Activated CD4-positive, alpha-beta memory T cell treated with anti-CD3 and anti-CD28 coated beads for 36 hours (primary cell): ENCODE results near the gene SLC35A3. TPM values are rescaled to one million over a fixed set of nuclear protein-coding genes. Genes with fewer than 3 reads are reported as not detected.
A peak's percentile ranks its signal among the peaks of the same experiment; 100 is the strongest.

Experiments used
- CTCF ChIA-PET: fragments of 350-600 bp; sonication (Branson Sonifier 250); formaldehyde crosslinking; loops from one replicate; lab custom pipeline; 2021; ENCODE audit warnings: antibody characterized with exemption, inconsistent platforms; lab: Charles Lee
- POLR2A ChIA-PET: fragments of 350-600 bp; sonication (Branson Sonifier 250); formaldehyde crosslinking; loops from one replicate; lab custom pipeline; 2021; ENCODE audit warnings: antibody characterized with exemption; lab: Charles Lee
- DNase-seq: peaks from one replicate; pipeline ENCODE4 v3.0.0-alpha.2; 2020
- H3K27ac Mint-ChIP-seq: one replicate; pipeline ENCODE4 v1.8.0; 2021; ENCODE audit warnings: mixed read lengths
- H3K27me3 Mint-ChIP-seq: one replicate; pipeline ENCODE4 v1.8.0; 2021; ENCODE audit warnings: mixed read lengths
- H3K36me3 Mint-ChIP-seq: one replicate; pipeline ENCODE4 v1.8.0; 2021; ENCODE audit warnings: mixed read lengths
- H3K4me1 Mint-ChIP-seq: one replicate; pipeline ENCODE4 v1.8.0; 2021; ENCODE audit warnings: low read depth, mixed read lengths
- H3K4me3 Mint-ChIP-seq: one replicate; pipeline ENCODE4 v1.8.0; 2021; ENCODE audit warnings: mild to moderate bottlenecking, mixed read lengths
- H3K9me3 Mint-ChIP-seq: one replicate; pipeline ENCODE4 v1.8.0; 2021; ENCODE audit warnings: mixed read lengths
- intact Hi-C: fragments of 100-400 bp; cut with micrococcal nuclease; formaldehyde crosslinking; loops from one replicate; pipeline ENCODE4 v1.15.1; 2023
- total RNA-seq, 2 experiments: library from RNA; stranded (reverse); gene quantifications; one replicate each; pipeline ENCODE4 v1.2.3, GENCODE V29; 2021

Gene SLC35A3
- total RNA-seq: 10 to 100 TPM; 16.5 to 18.3 TPM

DNA sequence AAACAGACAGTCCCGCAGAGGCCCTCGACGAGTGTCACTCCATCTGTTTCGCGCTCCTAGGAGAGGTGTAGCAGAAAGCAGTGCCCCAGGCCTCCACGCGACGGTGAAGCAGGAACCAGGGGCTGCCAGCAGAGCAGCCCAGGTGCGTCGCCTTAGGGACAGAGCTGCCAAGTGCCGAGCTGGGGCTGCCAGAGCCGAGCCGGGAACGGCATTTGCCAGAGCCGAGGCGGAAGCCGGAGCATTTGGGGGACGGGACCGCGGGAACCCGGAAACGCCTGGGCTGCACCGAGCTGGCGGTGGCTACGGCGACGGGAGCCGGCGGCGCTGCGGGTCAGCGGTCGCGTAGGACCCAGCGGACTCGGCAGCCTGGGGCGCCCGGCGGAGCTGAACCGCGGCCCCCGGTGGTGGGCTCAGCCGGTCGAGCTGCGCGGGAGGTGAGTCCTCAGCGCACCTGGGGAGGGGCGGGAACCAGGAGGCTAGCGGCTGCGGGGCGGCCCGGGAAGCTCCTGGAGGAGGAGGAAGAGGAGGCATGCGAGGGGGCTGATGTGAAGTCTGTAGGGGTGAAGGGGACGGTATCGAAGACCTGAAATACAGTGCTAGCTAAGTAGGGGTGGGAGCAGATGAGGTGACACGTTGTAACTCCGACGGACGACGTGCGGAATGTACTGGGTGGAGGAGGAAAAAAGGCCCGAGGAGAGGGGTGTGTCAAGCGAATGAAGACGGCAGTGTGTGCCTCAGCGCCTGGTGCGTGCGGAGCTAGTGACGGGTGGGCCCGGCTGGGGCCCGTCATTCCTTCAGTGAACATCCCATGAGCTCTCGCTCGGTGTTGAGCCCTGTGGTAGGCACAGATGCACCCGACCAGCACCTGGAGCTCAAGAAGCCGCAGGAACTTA lies at the start of gene SLC35A3:
Gene SLC35A3, plus strand, starts transcription at position 268 of the 893 bp plus-strand sequence. CDS start 23,559 bp downstream, outside the sequence.
- Mint-ChIP-seq H3K27me3 (no peaks in the 10 kb centered on the region), H3K27ac (peak within 1 kb of the TSS; percentile 88), H3K4me1 (peaks cover 18% of the 10 kb centered on the region), H3K36me3 (no peaks in the 10 kb centered on the region), H3K9me3 (no peaks in the 10 kb centered on the region), H3K4me3 (peak within 1 kb of the TSS; percentile 100)
- peak; percentile 88 for DNase-seq
- intact Hi-C loops: loop anchor here (1.0 to 10.0 kb wide), 6 partner anchors 67 to 485 kb away; partner anchors contain the start of genes AGL, CDC14A and TRMT13
- ChIA-PET CTCF (interaction anchor here (0.7 to 1.4 kb wide), 5 partner anchors 33 to 493 kb away, joined by 3 to 7 read pairs (median 3); a partner anchor contains a TSS), POLR2A (interaction anchor here (1.3 to 1.6 kb wide), 5 partner anchors 28 to 163 kb away, joined by 3 to 12 read pairs (median 3); partner anchors contain the start of gene TRMT13)

DNA sequence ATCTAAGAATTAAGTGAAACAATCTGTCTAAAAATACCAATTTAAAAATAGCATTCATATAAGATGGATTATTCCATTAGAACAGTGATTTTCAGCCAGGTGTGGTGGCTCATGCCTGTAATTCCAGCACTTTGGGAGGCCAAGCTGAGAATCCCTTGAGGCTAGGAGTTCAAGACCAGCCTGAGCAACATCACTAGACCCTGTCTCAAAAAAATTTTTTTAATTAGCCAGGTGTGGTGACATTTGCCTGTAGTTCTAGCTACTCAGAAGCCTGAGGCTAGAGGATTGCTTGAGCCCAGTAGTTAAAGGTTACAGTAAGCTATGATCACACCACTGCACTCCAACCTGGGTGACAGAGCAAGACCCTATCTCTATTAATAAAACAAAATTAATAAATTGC lies 35.0 kb upstream of the SLC35A3 start:
- ChIA-PET POLR2A (no interaction called here), CTCF (no interaction called here)
- Mint-ChIP-seq H3K9me3 (no peaks in the 10 kb centered on the region), H3K36me3 (no peaks in the 10 kb centered on the region), H3K27me3 (peaks cover 7% of the 10 kb centered on the region), H3K27ac (no peak overlapping the region), H3K4me3 (no peak overlapping the region), H3K4me1 (no peaks in the 10 kb centered on the region)
- intact Hi-C loops: no loop called here
- DNase-seq: no peak

DNA sequence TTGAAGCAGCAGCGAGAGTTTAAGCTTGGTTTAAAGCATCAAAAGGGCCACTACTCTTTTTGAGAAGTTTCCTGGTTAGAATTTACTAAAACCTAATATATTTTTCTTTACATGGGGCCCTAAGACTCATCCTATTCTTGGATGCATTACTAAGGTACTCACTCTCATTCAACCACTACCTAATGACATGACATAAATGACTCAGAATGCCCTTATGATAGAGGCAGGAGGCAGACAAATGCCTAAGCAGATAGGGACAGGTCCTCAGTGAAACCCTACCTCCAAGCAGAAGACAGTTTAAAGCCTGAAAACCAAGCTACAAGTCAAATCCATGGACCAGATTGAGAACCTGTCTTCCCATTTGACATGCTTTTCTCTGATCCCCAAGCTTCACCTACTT lies 34.3 kb upstream of the SLC35A3 start:
- Mint-ChIP-seq H3K36me3 (no peaks in the 10 kb centered on the region), H3K4me1 (no peaks in the 10 kb centered on the region), H3K27me3 (peaks cover 7% of the 10 kb centered on the region), H3K4me3 (no peak overlapping the region), H3K9me3 (no peaks in the 10 kb centered on the region), H3K27ac (no peak overlapping the region)
- intact Hi-C loops: no loop called here
- no peak for DNase-seq
- ChIA-PET CTCF (no interaction called here), POLR2A (no interaction called here)

DNA sequence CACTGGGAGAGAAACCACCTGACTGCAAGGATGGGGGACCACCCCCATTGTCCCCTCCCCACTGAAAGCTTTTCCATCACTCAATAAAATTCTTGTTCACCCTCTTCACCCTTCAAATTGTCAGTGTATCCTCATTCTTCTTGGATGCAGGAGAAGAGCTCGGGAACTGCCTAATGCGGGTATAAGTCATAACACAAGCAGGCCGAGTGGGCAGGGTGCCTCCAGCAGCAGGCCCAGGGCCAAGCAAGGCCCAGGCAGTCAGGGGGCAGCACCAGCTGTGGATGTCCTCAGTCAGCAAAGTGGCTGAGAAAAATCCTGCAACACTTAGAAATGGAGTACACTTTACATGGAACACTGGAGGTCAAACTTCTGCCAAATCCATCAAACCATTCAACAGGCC lies 33.7 kb upstream of the SLC35A3 start:
- H3K9me3 Mint-ChIP-seq: no peaks in the 10 kb centered on the region
- H3K4me1 Mint-ChIP-seq: no peaks in the 10 kb centered on the region
- no peaks in the 10 kb centered on the region for H3K36me3 Mint-ChIP-seq
- no peak overlapping the region for H3K4me3 Mint-ChIP-seq
- ChIA-PET CTCF (no interaction called here), POLR2A (interaction anchor here (0.7 kb wide), 1 partner anchor 62 kb away, joined by 3 read pairs; no protein-coding TSS in a partner anchor)
- DNase-seq: no peak
- H3K27ac Mint-ChIP-seq: no peak overlapping the region
- peaks cover 7% of the 10 kb centered on the region for H3K27me3 Mint-ChIP-seq
- intact Hi-C loops: no loop called here

DNA sequence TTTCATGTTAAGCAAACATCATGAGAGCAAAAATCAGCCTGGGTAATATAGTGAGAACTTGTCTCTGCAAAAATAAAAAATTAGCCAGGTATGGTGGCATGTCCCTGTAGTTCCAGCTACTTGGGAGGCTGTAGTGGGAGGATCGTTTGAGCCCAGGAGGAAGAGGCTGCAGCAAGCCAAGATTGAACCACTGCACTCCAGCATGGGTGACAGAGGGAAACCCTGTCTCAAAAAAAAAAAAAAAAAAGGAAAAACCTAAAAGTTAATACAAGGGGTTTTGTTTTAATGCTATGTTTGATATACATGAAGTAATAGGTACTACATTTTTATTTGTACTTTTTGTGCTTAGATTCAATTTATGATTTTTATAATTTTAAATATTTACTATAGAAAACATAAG lies 27.1 kb upstream of the SLC35A3 start:
- intact Hi-C loops: no loop called here
- no peaks in the 10 kb centered on the region for H3K4me1 Mint-ChIP-seq
- no peak overlapping the region for H3K4me3 Mint-ChIP-seq
- no peak for DNase-seq
- ChIA-PET CTCF (no interaction called here), POLR2A (no interaction called here)
- no peaks in the 10 kb centered on the region for H3K9me3 Mint-ChIP-seq
- H3K36me3 Mint-ChIP-seq: no peaks in the 10 kb centered on the region
- no peak overlapping the region for H3K27ac Mint-ChIP-seq
- no peaks in the 10 kb centered on the region for H3K27me3 Mint-ChIP-seq

DNA sequence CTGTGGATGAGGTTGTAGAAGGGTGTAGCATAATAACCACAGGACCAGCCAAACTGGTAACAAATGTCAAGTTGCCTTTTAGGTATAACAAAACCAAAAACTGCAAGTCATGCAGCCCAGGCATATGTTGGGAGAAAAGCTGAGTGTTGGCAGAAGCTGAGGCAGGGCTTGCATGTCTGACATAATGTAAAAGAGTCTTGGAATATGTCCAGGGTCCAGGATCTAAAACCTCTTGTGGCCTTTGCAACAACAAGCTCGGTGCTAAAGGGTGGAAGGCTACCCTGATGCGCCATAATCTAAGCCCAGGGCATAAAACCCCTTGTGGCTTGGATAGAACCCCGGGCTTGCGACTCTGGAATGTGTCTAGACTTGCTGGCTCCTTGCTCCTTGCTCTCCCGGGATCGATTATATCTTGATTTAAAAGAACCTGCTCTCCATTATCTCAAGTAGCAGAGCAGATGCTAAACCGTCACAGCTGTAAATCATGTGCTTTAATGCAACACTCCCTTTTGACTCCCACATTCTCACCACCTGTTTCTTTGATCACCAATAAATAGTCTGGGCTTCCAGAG lies 26.5 kb upstream of the SLC35A3 start:
- H3K4me3 Mint-ChIP-seq: no peak overlapping the region
- no peaks in the 10 kb centered on the region for H3K4me1 Mint-ChIP-seq
- DNase-seq: no peak
- intact Hi-C loops: no loop called here
- ChIA-PET POLR2A (no interaction called here), CTCF (no interaction called here)
- no peaks in the 10 kb centered on the region for H3K27me3 Mint-ChIP-seq
- no peaks in the 10 kb centered on the region for H3K36me3 Mint-ChIP-seq
- no peak overlapping the region for H3K27ac Mint-ChIP-seq
- H3K9me3 Mint-ChIP-seq: no peaks in the 10 kb centered on the region

DNA sequence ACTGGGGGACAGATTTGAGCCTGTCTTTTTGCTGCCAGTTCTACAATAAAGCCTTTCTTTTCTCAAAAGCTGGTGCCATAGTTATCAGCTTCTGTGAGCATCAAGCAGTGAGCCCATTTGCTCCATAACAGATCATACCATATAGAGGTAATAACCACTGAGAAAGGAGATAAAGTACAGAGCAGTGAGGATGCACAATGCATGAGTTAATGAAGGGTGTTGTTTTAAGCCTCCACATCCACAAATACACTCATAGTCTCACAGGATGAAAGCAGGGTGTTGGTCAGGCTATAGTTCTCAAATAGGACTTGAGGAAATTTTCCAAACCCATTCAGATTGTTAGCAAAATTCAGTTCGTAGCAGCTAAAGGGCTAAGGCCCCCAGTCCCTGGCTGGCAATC lies 25.6 kb upstream of the SLC35A3 start:
- no peaks in the 10 kb centered on the region for H3K4me1 Mint-ChIP-seq
- ChIA-PET CTCF (no interaction called here), POLR2A (no interaction called here)
- H3K36me3 Mint-ChIP-seq: no peaks in the 10 kb centered on the region
- intact Hi-C loops: no loop called here
- H3K4me3 Mint-ChIP-seq: no peak overlapping the region
- H3K27ac Mint-ChIP-seq: no peak overlapping the region
- H3K27me3 Mint-ChIP-seq: no peaks in the 10 kb centered on the region
- no peak for DNase-seq
- no peaks in the 10 kb centered on the region for H3K9me3 Mint-ChIP-seq

DNA sequence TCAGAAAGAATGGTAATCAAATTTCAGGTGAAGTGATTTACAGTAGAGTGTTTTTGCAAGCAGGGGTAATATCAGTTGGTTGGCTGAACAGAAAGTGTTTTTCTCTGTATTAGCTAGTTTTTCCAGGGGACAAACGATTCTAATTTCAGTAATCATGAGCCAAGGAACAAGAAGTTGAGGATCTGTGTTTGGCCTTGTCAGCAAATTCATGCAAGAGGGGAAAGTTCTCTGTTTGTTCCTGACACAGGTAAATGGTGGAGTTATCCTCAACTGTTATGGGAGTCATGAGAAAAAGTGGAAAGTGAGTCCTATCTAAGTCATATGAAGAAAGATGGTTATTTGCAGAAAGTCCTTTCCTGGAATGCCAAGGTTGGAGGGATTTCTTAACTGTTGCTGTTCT lies 24.6 kb upstream of the SLC35A3 start:
- DNase-seq: no peak
- Mint-ChIP-seq H3K9me3 (no peaks in the 10 kb centered on the region), H3K27ac (no peak overlapping the region), H3K27me3 (no peaks in the 10 kb centered on the region), H3K4me1 (no peaks in the 10 kb centered on the region), H3K4me3 (no peak overlapping the region), H3K36me3 (no peaks in the 10 kb centered on the region)
- intact Hi-C loops: no loop called here
- POLR2A ChIA-PET: no interaction called here
- CTCF ChIA-PET: no interaction called here

DNA sequence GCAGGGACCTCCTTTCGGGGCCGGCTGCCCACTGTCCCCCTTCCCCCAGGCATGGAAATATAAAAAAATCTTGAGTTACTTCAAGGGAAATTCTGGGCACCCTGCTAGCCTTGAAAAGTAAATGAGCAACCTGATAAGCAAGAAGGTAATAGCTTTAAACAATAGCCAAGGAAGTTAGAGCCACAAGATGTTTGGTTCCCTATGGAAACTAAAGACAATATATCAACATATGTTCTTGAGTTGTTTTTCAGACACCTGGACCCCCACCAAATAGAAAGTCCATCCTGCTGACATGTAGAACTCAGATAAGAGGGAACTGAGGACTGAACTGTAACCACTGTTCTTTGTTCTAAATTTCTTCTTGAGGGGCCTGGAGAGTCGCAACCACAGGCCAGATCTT lies 19.3 kb upstream of the SLC35A3 start:
- intact Hi-C loops: no loop called here
- Mint-ChIP-seq H3K9me3 (no peaks in the 10 kb centered on the region), H3K4me3 (no peak overlapping the region), H3K4me1 (no peaks in the 10 kb centered on the region), H3K27me3 (no peaks in the 10 kb centered on the region), H3K27ac (no peak overlapping the region), H3K36me3 (no peaks in the 10 kb centered on the region)
- no peak for DNase-seq
- ChIA-PET POLR2A (no interaction called here), CTCF (no interaction called here)

DNA sequence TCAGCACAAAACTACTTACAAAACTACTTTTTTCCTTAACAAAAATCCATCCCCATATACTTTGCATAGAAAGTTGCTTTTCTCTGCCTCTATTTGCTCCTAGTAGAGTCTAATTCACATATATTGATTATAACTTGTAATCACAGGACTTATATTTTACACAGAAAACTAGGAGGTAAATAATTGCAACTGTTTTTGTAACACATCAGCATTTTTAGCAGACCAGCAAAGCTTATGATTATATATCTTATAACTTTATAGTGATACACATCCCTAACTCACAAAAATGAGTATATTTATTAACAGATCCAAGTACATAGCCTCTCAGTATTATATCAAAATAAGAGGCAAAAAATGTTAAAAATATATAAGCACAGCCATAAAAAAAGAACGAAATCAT lies 17.3 kb upstream of the SLC35A3 start:
- intact Hi-C loops: no loop called here
- POLR2A ChIA-PET: no interaction called here
- Mint-ChIP-seq H3K36me3 (no peaks in the 10 kb centered on the region), H3K4me1 (no peaks in the 10 kb centered on the region), H3K9me3 (no peaks in the 10 kb centered on the region), H3K27me3 (no peaks in the 10 kb centered on the region), H3K27ac (no peak overlapping the region), H3K4me3 (no peak overlapping the region)
- CTCF ChIA-PET: interaction anchor here (0.6 to 1.1 kb wide), 2 partner anchors 47 to 617 kb away, joined by 3 read pairs; no protein-coding TSS in a partner anchor
- no peak for DNase-seq

DNA sequence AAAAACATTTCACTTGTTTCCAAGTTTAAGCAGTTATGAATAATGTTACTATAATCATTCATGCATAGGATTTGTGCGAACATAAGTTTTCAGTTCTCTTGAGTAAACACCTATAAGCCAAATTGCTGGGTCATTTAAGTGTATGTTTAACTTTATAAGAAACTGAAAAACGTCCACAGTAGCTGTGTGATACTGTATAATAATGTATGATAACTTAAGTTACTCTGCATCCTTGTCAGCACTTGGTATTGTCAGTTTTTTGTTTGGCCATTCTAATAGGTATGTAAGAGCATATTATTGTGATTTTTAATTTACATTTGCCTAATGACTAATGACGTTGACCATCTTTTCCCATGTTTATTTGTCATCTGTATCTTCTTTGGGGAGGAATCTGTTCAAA lies 14.4 kb upstream of the SLC35A3 start:
- intact Hi-C loops: no loop called here
- no peaks in the 10 kb centered on the region for H3K36me3 Mint-ChIP-seq
- H3K4me1 Mint-ChIP-seq: no peaks in the 10 kb centered on the region
- no peaks in the 10 kb centered on the region for H3K27me3 Mint-ChIP-seq
- POLR2A ChIA-PET: no interaction called here
- H3K4me3 Mint-ChIP-seq: no peak overlapping the region
- no peak overlapping the region for H3K27ac Mint-ChIP-seq
- H3K9me3 Mint-ChIP-seq: no peaks in the 10 kb centered on the region
- no peak for DNase-seq
- CTCF ChIA-PET: no interaction called here

DNA sequence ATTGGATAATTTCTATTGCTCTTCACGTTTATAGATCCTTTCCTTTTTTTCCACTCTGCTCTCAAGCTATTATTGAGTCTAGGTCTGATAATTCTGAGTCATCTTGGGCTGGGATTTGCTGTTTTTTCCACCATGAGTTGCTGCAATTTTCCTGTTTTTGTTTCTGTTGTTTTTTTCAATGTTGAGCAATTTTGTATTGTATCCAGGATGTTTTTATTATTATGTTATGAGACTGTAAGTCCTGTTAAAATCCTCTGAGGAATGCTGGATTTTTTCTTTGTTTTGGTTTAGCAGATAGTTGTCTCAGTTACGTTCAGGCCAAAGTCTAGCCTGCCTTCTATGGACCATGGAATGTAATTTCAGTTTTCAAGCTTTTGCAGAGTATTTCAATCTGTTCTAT lies 13.0 kb upstream of the SLC35A3 start:
- ChIA-PET CTCF (no interaction called here), POLR2A (no interaction called here)
- H3K36me3 Mint-ChIP-seq: no peaks in the 10 kb centered on the region
- no peaks in the 10 kb centered on the region for H3K27me3 Mint-ChIP-seq
- no peak for DNase-seq
- H3K27ac Mint-ChIP-seq: no peak overlapping the region
- no peaks in the 10 kb centered on the region for H3K9me3 Mint-ChIP-seq
- no peak overlapping the region for H3K4me3 Mint-ChIP-seq
- intact Hi-C loops: no loop called here
- no peaks in the 10 kb centered on the region for H3K4me1 Mint-ChIP-seq
